ENCODE results near the gene CD84.
A peak's percentile ranks its signal among the peaks of the same experiment; 100 is the strongest.

DNA sequence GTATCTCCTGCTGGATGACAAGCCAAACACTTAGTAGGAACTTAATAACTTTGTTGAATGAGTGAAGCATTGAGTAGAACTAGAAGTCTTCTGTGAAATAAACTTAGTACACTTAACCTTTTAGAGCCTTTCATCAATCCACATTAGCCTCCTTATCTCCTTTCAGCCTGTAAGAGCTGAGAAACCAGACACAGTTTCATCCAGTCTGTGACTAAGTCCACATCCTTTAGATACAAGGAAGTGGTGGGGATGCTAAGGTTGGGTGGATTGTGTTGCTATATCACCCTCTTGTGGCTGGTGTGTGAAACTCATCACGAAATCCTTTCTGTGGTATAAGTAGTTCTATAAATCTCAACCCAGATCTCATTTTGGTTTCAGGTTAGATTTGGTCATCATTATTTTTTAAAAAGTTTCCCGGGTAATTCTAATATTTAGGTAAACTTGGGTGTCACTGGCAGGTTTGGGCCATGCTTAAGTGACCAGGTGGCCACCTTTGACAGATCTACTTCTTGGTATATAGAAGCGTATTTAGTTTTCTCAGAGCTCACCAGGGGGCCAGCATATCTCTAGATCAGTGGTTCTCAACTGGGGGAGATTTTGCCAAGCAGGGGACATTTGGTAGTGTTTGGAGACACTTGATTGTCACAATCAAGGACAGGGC is 27.8 kb upstream of the CD84 start:
- TF ChIP-seq, protein P1, sequence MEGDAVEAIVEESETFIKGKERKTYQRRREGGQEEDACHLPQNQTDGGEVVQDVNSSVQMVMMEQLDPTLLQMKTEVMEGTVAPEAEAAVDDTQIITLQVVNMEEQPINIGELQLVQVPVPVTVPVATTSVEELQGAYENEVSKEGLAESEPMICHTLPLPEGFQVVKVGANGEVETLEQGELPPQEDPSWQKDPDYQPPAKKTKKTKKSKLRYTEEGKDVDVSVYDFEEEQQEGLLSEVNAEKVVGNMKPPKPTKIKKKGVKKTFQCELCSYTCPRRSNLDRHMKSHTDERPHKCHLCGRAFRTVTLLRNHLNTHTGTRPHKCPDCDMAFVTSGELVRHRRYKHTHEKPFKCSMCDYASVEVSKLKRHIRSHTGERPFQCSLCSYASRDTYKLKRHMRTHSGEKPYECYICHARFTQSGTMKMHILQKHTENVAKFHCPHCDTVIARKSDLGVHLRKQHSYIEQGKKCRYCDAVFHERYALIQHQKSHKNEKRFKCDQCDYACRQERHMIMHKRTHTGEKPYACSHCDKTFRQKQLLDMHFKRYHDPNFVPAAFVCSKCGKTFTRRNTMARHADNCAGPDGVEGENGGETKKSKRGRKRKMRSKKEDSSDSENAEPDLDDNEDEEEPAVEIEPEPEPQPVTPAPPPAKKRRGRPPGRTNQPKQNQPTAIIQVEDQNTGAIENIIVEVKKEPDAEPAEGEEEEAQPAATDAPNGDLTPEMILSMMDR (IDR thresholded peaks at IDR 0.05) = peak; percentile 57 to 83 (median 68)
- no peak for TF ChIP-seq POLR2A (IDR thresholded peaks at IDR 0.05)
